HL-60 (cell line): ENCODE data around the gene CD19.
A peak's percentile ranks its signal among the peaks of the same experiment; 100 is the strongest.
"Not testable (repeated sequence)": the region's sequence is repeated elsewhere in the genome, so short reads cannot be mapped to it uniquely, and the experiment has no call there.

Source experiments
- DNase-seq, 2 experiments: peaks; one replicate each; pipeline ENCODE4 v3.0.0-alpha.2; 2010 to 2020; ENCODE audit warnings: low read depth in 1 of 2, low spot score in 1 of 2
- H3K27ac ChIP-seq: fragments of 250-450 bp; sonication (Bioruptor Pico); replicated peaks from 2 replicates; pipeline ENCODE4 v1.5.1; 2020; ENCODE audit warnings: mild to moderate bottlenecking, moderate library complexity
- H3K27me3 ChIP-seq: fragments of 250-450 bp; sonication (Bioruptor Pico); 2 replicates; pipeline ENCODE4 v1.5.1; 2021; ENCODE audit warnings: mild to moderate bottlenecking, moderate library complexity; ENCODE audit not compliant: insufficient read depth, poor library complexity, severe bottlenecking
- H3K4me3 ChIP-seq: replicated peaks from 2 replicates; pipeline ENCODE4 v1.5.1; 2011; ENCODE audit warnings: mild to moderate bottlenecking, control low read depth, low read length; ENCODE audit not compliant: insufficient read depth
- CTCF ChIP-seq: IDR thresholded peaks from one replicate; pipeline ENCODE4 v1.5.1; 2011; ENCODE audit warnings: low read length, control low read depth, inconsistent platforms; ENCODE audit not compliant: insufficient read depth
- GABPA ChIP-seq: IDR thresholded peaks from 2 replicates; pipeline ENCODE4 v1.6.1; 2012; ENCODE audit warnings: low read depth
- POLR2AphosphoS5 ChIP-seq: IDR thresholded peaks from 2 replicates; pipeline ENCODE4 v1.6.1; 2012; ENCODE audit warnings: low read depth
- REST ChIP-seq: IDR thresholded peaks from 2 replicates; pipeline ENCODE4 v1.6.1; 2012; ENCODE audit warnings: low read depth; ENCODE audit not compliant: insufficient replicate concordance
- SPI1 ChIP-seq: IDR thresholded peaks from 2 replicates; pipeline ENCODE4 v1.6.1; 2012; ENCODE audit warnings: low read depth, mild to moderate bottlenecking, borderline replicate concordance

The CD19 gene

DNA sequence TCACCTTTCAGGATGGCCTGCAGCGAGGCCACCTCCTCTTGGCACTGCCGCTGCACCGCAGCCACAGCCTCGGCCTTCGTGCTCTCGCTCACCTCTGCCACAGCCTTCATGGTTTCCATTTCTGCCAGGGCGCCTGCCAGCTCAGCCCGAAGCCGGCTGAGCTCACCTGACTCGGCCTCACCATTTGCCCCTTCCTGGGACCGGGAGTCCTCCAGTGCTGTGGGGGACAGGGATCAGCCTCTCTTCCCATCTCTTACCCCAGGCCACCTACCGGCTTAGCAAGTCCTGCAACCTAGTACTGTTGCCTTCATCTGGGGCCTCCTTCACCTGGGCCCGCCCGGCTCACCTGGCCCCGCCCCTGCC, 7.4 kb upstream of the CD19 start:
- Histone ChIP-seq H3K27ac (peak overlapping the region; percentile 96), H3K4me3 (peak overlapping the region; percentile 84), H3K27me3 (no peaks in the 10 kb centered on the region)
- no peak for DNase-seq
- TF ChIP-seq GABPA (no peak), CTCF (no peak), POLR2AphosphoS5 (no peak), REST (no peak), SPI1 (no peak)

GRCh38 chr16:28924762-28925385, 6.9 kb upstream of the CD19 start, which contains the start of gene RABEP2:
RABEP2 (minus strand) TSS chr16:28925238; CDS start chr16:28925163, 75 bp downstream.
- DNase-seq = peak; percentile 69 to 90
- Histone ChIP-seq H3K27me3 (no peaks in the 10 kb centered on the region), H3K4me3 (peak within 1 kb of the TSS; percentile 84), H3K27ac (peak within 1 kb of the TSS; percentile 96)
- 0 out of 2 replicates have a peak, but pooled peaks have one; percentile 5 for TF ChIP-seq GABPA
- no peak for TF ChIP-seq CTCF
- no peak for TF ChIP-seq SPI1
- TF ChIP-seq REST = no peak
- peak; percentile 5; the same call in 1 of the 2 replicates for TF ChIP-seq POLR2AphosphoS5

GRCh38 chr16:28925386-28926228, 6.2 kb upstream of the CD19 start:
- Histone ChIP-seq H3K27ac (peak overlapping the region; percentile 96), H3K4me3 (peak overlapping the region; percentile 84), H3K27me3 (no peaks in the 10 kb centered on the region)
- peak; percentile 51 for TF ChIP-seq POLR2AphosphoS5
- no peak for TF ChIP-seq REST
- 0 out of 2 replicates have a peak, but pooled peaks have one; percentile 5 for TF ChIP-seq GABPA
- DNase-seq = peak; percentile 73 to 74

DNA sequence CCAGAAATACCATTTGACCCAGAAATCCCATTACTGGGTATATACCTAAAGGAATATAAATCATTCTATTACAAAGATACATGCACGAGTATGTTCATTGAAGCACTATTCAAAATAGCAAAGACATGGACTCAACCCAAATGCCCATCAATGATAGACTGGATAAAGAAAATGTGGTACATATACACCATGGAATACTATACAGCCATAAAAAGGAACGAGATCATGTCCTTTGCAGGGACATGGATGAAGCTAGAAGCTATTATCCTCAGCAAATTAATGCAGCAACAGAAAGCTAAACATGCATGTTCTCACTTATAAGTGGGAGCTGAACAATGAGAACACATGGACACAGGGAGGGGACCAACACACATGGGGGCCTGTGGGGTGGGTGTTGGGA, 5.5 kb upstream of the CD19 start:
- not testable (repeated sequence) for DNase-seq, H3K27ac ChIP-seq

More for the DNA sequence above, 5.5 kb upstream of the CD19 start:
- H3K27me3 ChIP-seq, H3K4me3 ChIP-seq: not testable (repeated sequence)
